GM18873 (cell line): Measurements from ENCODE around the gene PGF.

ENCODE experiments used
- ATAC-seq: cut with Tn5 transposase; IDR thresholded peaks from one replicate; pipeline ENCODE4 v1.9.1; 2021; ENCODE audit warnings: mild to moderate bottlenecking, moderate library complexity, moderate number of reproducible peaks; ENCODE audit not compliant: unreplicated experiment, low FRiP score

The PGF gene

GRCh38 chr14:74907744-74908143 lies 47.7 kb downstream of the PGF start:
- ATAC-seq = no peak

GRCh38 chr14:74906925-74907521 lies 48.4 kb downstream of the PGF start:
- ATAC-seq = no peak

- no peak for ATAC-seq
These were observed 49.7 kb downstream of the PGF start for GRCh38 chr14:74905595-74906142.

- no peak for ATAC-seq
These were observed 50.5 kb downstream of the PGF start for GRCh38 chr14:74904635-74905503.

GRCh38 chr14:74902941-74903705 lies 52.3 kb downstream of the PGF start:
- no peak for ATAC-seq

- no peak for ATAC-seq
These were observed 56.7 kb downstream of the PGF start for GRCh38 chr14:74898694-74899093.

- ATAC-seq = no peak
These were observed 57.3 kb downstream of the PGF start for GRCh38 chr14:74898083-74898482.

GRCh38 chr14:74897642-74898041 lies 57.8 kb downstream of the PGF start:
- ATAC-seq = no peak

GRCh38 chr14:74896400-74896799 lies 59.0 kb downstream of the PGF start:
- no peak for ATAC-seq

- ATAC-seq = no peak
These were observed 61.7 kb downstream of the PGF start for GRCh38 chr14:74893614-74894091.

- ATAC-seq = no peak
These were observed 62.7 kb downstream of the PGF start for GRCh38 chr14:74892745-74893144.

GRCh38 chr14:74891870-74892269 lies 63.5 kb downstream of the PGF start:
- no peak for ATAC-seq
